HG03558 (cell line): ENCODE results near the gene PLXND1.

ENCODE experiments used
- ATAC-seq: cut with Tn5 transposase; IDR thresholded peaks from one replicate; pipeline ENCODE4 v1.9.1; 2021; ENCODE audit warnings: moderate number of reproducible peaks; ENCODE audit not compliant: unreplicated experiment; ENCODE audit errors: extremely low read depth

The PLXND1 gene

GRCh38 chr3:129587566-129588210, 18.8 kb downstream of the PLXND1 start:
- ATAC-seq = no peak

DNA sequence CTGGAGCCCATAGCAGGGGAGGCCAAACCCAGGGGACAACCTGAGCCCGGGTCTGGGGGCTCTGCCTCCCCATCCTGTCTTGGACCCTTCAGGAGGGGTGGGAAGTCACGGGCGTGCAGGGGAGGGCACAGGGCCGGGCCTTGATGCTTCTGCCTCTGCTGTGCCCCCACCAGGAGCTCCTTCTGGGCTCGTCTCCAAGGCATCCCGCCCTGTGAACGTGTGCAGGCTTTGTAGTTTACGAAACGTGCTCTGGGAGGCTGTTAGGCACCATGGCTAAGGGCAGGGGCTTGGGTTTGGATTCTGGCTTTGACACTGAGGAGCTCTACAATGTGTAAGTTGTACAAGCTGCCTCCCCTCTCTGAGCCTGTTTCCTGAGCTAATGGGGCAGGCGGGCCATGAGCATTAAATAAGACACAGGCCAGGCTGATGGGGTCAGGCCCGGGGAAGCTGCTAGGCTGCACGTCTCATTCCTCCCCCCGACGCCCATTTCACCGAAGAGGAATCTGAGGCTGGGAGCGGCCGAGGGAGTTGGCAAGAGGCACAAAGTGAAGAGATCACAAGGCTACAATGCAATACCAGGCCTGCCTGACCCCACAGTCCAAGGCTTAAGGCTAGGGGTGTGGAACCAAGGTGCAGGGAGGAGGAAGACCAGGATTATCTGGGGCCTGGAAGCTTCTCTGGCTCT, 19.6 kb downstream of the PLXND1 start:
- ATAC-seq = no peak

- no peak for ATAC-seq
Measured at GRCh38 chr3:129585949-129586657, 20.4 kb downstream of the PLXND1 start.

DNA sequence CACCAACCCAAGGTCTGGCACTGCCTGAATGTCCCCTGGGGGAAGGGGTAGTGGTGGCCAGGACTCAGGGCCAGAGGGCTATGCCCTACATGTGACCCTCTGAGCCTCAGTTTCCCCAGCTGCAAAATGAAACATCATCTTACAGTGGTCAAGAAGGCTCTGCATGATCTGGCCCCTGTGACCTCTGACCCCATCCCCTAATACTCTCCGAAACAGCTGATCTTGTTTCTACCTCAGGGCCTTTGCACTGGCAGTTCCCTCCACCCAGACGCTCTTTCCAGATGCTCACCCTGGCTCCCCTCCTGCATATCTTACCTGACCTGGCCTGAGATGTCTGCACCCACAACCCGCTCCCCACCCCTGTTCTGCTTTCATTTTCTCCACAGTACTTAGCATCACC, 21.8 kb downstream of the PLXND1 start:
- ATAC-seq = no peak

- ATAC-seq = no peak
Measured at GRCh38 chr3:129583289-129583688, 23.2 kb downstream of the PLXND1 start.

DNA sequence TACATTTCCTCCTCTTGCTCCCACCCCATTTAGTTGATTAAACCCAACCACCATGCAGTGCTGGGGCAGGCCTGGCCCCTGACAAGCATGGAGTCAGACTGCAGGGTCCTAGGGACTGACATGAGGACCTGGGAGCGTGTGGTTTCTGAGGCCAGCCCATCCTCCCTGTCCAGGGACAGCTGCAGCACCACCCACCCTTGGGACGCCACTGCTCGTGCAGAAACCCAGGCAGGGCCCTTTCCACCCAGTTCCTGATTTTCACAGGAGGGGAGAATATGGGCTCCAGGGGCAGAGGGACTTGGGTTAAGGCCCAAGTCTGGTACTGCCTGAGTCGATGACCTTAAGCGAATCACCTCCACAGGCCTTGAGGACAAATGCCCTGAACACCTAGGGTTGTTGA, 23.7 kb downstream of the PLXND1 start:
- ATAC-seq = no peak

GRCh38 chr3:129581623-129582022, 24.9 kb downstream of the PLXND1 start:
- no peak for ATAC-seq

GRCh38 chr3:129579991-129580390, 26.5 kb downstream of the PLXND1 start:
- ATAC-seq = no peak

GRCh38 chr3:129577925-129578786, 28.3 kb downstream of the PLXND1 start:
- ATAC-seq = no peak

- no peak for ATAC-seq
Measured at GRCh38 chr3:129577366-129577765, 29.1 kb downstream of the PLXND1 start.

GRCh38 chr3:129576514-129577352, 29.7 kb downstream of the PLXND1 start:
- no peak for ATAC-seq

DNA sequence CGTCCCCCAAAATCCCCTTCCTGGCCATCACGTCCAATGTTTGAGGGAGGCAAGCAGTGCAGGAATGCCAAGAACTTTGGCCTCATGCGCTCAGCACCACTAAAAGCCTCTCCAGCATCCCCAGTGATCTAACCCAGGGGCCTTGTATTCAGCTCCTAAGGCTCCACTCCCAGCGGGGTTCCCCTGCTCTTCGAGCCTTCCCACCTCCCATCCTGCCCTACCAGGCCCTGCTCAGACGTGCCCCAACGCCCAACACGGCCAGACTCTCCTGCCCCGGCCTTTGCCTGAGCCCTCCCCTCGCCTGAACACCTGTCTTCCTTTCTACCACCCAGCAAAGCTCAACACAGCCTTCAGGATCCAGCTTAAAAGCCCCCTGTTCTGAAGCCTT, 30.5 kb downstream of the PLXND1 start:
- ATAC-seq = no peak

DNA sequence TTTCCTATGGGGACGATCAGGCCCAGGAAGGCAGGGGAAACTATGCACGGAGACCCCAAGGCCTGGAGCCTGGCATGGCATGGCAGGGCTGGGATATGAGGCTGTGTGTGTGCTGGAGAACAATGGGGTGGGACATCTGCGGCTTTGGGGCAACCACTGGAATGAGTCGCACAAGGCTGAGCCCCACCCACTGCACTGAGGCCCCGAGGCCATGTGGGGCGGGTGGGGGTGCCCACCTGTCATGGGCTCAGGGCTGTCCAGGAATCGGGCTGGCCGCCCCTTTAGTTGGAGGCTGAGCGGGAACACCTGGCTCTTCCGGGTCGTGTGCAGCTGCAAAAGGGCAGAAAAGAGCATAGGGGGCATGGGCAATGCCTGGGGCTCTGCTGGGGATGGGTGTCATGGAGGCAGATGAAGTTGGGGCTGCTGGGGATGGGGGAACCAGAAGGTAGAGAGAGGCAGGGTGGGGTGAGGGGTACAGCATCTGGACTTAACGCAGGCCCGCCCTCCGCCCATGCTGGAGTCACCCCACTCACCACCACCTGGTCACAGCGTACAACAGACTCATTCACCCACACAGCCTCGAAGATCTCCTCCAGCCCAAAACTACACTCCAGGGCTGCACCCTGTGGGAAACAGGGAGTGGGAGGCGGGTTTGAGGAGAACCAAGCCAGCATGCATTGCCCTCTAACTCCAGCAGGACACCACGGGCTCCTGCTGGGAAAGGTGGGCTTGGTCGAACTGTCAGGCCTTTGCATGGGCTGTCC, 31.1 kb downstream of the PLXND1 start:
- ATAC-seq = no peak

DNA sequence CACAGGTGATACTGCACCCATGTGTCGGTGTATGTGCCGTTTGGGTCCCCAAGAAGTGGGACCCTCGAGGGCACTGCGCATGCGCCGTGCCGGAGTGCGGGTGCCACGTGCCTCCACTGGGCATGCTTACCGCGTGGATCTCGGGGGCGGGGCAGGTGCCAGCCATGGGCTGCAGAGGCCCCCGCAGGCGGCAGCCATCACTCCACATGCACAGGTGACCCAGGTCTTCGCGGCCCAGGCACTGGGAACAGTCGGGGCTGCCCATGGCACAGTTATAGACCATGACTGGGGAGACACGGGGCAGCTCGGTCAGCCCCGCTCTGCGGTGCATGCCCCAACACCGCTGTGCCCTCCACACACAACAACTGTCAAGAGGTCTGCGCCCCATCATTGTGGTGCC, 32.3 kb downstream of the PLXND1 start:
- no peak for ATAC-seq

- no peak for ATAC-seq
Measured at GRCh38 chr3:129573493-129573892, 33.0 kb downstream of the PLXND1 start.

DNA sequence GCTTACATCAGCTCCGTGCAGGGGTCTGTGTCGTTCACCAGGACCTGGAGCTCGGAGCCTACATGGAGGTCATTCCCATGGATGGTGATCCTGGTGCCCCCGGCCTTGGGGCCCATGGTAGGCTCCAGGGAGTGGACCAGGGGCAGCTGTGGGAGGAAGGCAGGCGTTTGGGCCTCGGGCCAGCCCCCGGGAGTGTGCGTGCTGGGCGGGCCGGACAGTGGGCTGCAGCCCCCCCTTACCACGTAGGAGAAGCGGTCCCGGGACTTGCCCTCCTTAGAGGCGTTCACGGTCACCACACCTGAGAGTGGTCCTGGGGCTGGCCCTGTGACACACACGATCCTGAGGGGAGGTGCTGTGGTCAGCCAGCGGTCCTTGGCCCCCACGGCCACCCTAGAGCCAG, 33.9 kb downstream of the PLXND1 start:
- no peak for ATAC-seq

DNA sequence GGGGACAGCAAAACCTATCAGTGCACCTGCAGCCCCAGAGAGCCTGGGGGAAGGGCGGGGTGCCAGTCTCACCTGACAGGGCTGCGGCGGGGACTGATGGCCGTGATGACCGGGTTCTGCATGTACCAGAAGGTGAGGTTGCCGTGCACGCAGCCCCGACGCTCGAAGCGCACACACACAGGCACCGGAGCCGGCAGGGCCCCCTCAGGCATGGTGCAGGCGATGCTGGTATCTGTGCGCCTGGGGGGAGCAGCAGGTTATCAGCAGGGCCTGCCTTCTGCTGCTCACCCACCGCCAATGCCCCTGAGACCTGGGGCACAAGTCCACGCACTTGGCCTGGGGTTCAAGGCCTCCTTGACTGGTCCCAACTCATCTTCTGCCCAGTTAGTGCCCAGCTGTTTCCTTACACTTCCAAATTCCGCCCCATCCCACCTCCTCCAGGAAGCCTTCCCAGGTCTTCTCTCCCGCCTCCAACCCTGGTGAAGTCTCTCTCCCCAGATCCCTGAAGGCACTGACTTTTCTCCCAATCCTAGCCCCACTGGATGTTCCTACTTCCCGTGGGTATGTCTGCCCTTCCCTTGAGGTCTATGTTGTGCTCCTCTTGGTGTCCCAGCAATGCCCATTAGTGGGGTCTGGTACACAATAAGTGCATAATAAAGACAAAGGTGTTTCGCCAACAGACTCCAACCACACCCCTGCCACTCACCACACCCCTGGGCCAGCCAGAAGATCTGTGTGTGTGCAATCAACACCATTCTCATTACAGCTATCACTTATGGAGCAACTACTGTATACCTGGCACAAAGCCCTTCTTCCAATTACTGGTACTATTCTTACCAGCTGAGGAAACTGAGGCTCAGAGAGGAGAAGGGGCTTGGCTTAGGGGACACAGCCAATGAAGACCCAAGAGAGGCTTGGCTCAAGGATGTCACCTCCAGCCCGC, 34.6 kb downstream of the PLXND1 start:
- no peak for ATAC-seq

DNA sequence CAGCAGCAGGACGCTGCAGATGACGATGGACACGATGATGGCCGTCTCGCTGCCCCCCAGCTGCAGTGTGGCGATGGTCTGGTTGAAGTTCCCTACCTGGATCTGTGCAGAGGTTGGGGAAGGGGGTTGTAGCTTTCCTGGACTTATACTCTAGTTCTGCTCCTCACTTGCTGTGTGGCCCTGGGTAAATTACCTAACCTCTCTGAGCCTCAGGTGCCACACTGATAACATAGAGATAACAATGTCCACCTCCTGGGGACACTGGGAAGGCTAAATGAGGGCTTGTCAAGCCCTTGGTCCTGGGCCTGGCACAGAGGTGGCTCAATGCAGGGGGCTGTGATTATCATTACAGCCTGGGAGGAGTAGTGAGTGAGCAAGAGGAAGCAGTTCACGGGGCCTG, 36.6 kb downstream of the PLXND1 start:
- ATAC-seq = no peak
